ENCODE measurements around the gene SRMS. TPM values are rescaled to one million over a fixed set of nuclear protein-coding genes. Genes with fewer than 3 reads are reported as not detected.

SRMS gene
- total RNA-seq, 1 donor from 2014 or later: not detected

GRCh38 chr20:63543733-63544132 lies 3.8 kb downstream of the SRMS start:
- DNase-seq (ENCODE audit: missing footprints): no peak
- intact Hi-C loops (cut with DNase I): no loop called here
- ATAC-seq: no peak

GRCh38 chr20:63543131-63543530 lies 4.4 kb downstream of the SRMS start:
- DNase-seq (ENCODE audit: missing footprints): no peak
- intact Hi-C loops (cut with DNase I): no loop called here
- no peak for ATAC-seq

GRCh38 chr20:63542696-63543095 lies 4.9 kb downstream of the SRMS start:
- ATAC-seq (no peak), DNase-seq (ENCODE audit: missing footprints) (no peak)
- intact Hi-C loops (cut with DNase I): no loop called here

- no peak for DNase-seq (ENCODE audit: missing footprints)
Observed at GRCh38 chr20:63542031-63542559, 5.5 kb downstream of the SRMS start.

GRCh38 chr20:63541371-63541770 lies 6.2 kb downstream of the SRMS start:
- DNase-seq (ENCODE audit: missing footprints) (no peak), ATAC-seq (no peak)
- intact Hi-C loops (cut with DNase I): no loop called here

More at GRCh38 chr20:63542031-63542559, 5.5 kb downstream of the SRMS start:
- no peak for ATAC-seq
- intact Hi-C loops (cut with DNase I): no loop called here

GRCh38 chr20:63540417-63541186 lies 6.9 kb downstream of the SRMS start:
- intact Hi-C loops (cut with DNase I): no loop called here
- DNase-seq (ENCODE audit: missing footprints) (no peak), ATAC-seq (no peak)

- ATAC-seq: no peak
- intact Hi-C loops (cut with DNase I): loop anchor here (2.0 to 5.0 kb wide), 4 partner anchors 37 to 433 kb away; partner anchors contain the start of gene ABHD16B
- DNase-seq (ENCODE audit: missing footprints): no peak
Observed at GRCh38 chr20:63539441-63540370, 7.8 kb downstream of the SRMS start.

GRCh38 chr20:63539092-63539430 lies 8.5 kb downstream of the SRMS start:
- intact Hi-C loops (cut with DNase I): loop anchor here (2.0 to 5.0 kb wide), 4 partner anchors 38 to 434 kb away; partner anchors contain the start of gene ABHD16B
- ATAC-seq (no peak), DNase-seq (ENCODE audit: missing footprints) (no peak)

- DNase-seq (ENCODE audit: missing footprints): peak; percentile 56
- intact Hi-C loops (cut with DNase I): loop anchor here (2.0 to 5.0 kb wide), 4 partner anchors 38 to 434 kb away; partner anchors contain the start of gene ABHD16B
Observed at GRCh38 chr20:63538204-63539091, 9.1 kb downstream of the SRMS start.

GRCh38 chr20:63537525-63538203 lies 9.9 kb downstream of the SRMS start:
- intact Hi-C loops (cut with DNase I): loop anchor here (2.0 to 5.0 kb wide), 4 partner anchors 39 to 435 kb away; partner anchors contain the start of gene ABHD16B
- peak; percentile 91 for ATAC-seq

More at GRCh38 chr20:63538204-63539091, 9.1 kb downstream of the SRMS start:
- peak; percentile 47 for ATAC-seq

GRCh38 chr20:63536997-63537524 lies 10.5 kb downstream of the SRMS start, which contains the start of gene PTK6:
TSS of gene PTK6 (minus strand) at chr20:63537376. CDS start at chr20:63537314, 62 bp downstream.
- DNase-seq (ENCODE audit: missing footprints): peak; percentile 87
- ATAC-seq: peak; percentile 42

More at GRCh38 chr20:63537525-63538203, 9.9 kb downstream of the SRMS start:
- DNase-seq (ENCODE audit: missing footprints): peak; percentile 92

GRCh38 chr20:63536241-63536977 lies 11.1 kb downstream of the SRMS start:
- DNase-seq (ENCODE audit: missing footprints): peak; percentile 53
- intact Hi-C loops (cut with DNase I): loop anchor here (5.0 kb wide), 2 partner anchors 76 to 326 kb away; partner anchors contain the start of gene ABHD16B
- ATAC-seq: no peak

More at GRCh38 chr20:63536997-63537524, 10.5 kb downstream of the SRMS start, which contains the start of gene PTK6:
- intact Hi-C loops (cut with DNase I): loop anchor here (5.0 kb wide), 2 partner anchors 75 to 325 kb away; partner anchors contain the start of gene ABHD16B

- intact Hi-C loops (cut with DNase I): loop anchor here (5.0 kb wide), 2 partner anchors 77 to 327 kb away; partner anchors contain the start of gene ABHD16B
Observed at GRCh38 chr20:63534831-63535651, 12.5 kb downstream of the SRMS start.

GRCh38 chr20:63534427-63534830 lies 13.1 kb downstream of the SRMS start:
- ATAC-seq (no peak), DNase-seq (ENCODE audit: missing footprints) (peak; percentile 28)
- intact Hi-C loops (cut with DNase I): no loop called here

More at GRCh38 chr20:63534831-63535651, 12.5 kb downstream of the SRMS start:
- no peak for ATAC-seq
- DNase-seq (ENCODE audit: missing footprints): peak; percentile 66

- DNase-seq (ENCODE audit: missing footprints): peak; percentile 58
Observed at GRCh38 chr20:63533871-63534393, 13.6 kb downstream of the SRMS start.

More at GRCh38 chr20:63533871-63534393, 13.6 kb downstream of the SRMS start:
- no peak for ATAC-seq
- intact Hi-C loops (cut with DNase I): no loop called here
